Amniotic stem cell (primary cell): ENCODE results near the gene PTPRD.

ENCODE experiments used
- DNase-seq: peaks from one replicate; lab custom pipeline; 2025; lab: John Stamatoyannopoulos, UW

PTPRD gene

GRCh38 chr9:8764051-8764450, 1848.8 kb downstream of the PTPRD start:
- no peak for DNase-seq

- no peak for DNase-seq
These were observed 1850.2 kb downstream of the PTPRD start for GRCh38 chr9:8762479-8763085.

- no peak for DNase-seq
These were observed 1852.6 kb downstream of the PTPRD start for GRCh38 chr9:8760000-8760767.

- no peak for DNase-seq
These were observed 1854.9 kb downstream of the PTPRD start for GRCh38 chr9:8757881-8758280.

- no peak for DNase-seq
These were observed 1858.1 kb downstream of the PTPRD start for GRCh38 chr9:8754751-8755150.

- no peak for DNase-seq
These were observed 1861.3 kb downstream of the PTPRD start for GRCh38 chr9:8751406-8751930.

GRCh38 chr9:8750639-8751051, 1862.2 kb downstream of the PTPRD start:
- DNase-seq: no peak

GRCh38 chr9:8745347-8745746, 1867.5 kb downstream of the PTPRD start:
- no peak for DNase-seq

GRCh38 chr9:8738945-8739344, 1873.9 kb downstream of the PTPRD start:
- DNase-seq: no peak

- DNase-seq: no peak
These were observed 1876.0 kb downstream of the PTPRD start for GRCh38 chr9:8736805-8737204.

- no peak for DNase-seq
These were observed 1878.0 kb downstream of the PTPRD start for GRCh38 chr9:8734760-8735159.

- no peak for DNase-seq
These were observed 1879.5 kb downstream of the PTPRD start for GRCh38 chr9:8733131-8733954.

- DNase-seq: no peak
These were observed 1880.3 kb downstream of the PTPRD start for GRCh38 chr9:8732367-8733075.

GRCh38 chr9:8730618-8731017, 1882.2 kb downstream of the PTPRD start:
- DNase-seq: no peak

- no peak for DNase-seq
These were observed 1883.9 kb downstream of the PTPRD start for GRCh38 chr9:8728910-8729309.

GRCh38 chr9:8727191-8727590, 1885.6 kb downstream of the PTPRD start:
- DNase-seq: no peak

GRCh38 chr9:8726692-8727091, 1886.1 kb downstream of the PTPRD start:
- DNase-seq: no peak

GRCh38 chr9:8725635-8726034, 1887.2 kb downstream of the PTPRD start:
- no peak for DNase-seq

GRCh38 chr9:8724284-8725018, 1888.4 kb downstream of the PTPRD start:
- no peak for DNase-seq

GRCh38 chr9:8723195-8723594, 1889.6 kb downstream of the PTPRD start:
- no peak for DNase-seq

GRCh38 chr9:8719833-8720486, 1892.8 kb downstream of the PTPRD start:
- no peak for DNase-seq
